Body of pancreas (tissue), 4 donors: ENCODE results near the gene SCO2. TPM values are rescaled to one million over a fixed set of nuclear protein-coding genes. Genes with fewer than 3 reads are reported as not detected.

Experiments
- ATAC-seq: fragments of 150-250 bp; one replicate; pipeline ENCODE4 v1.9.1; 2016
- DNase-seq, 4 donors: peaks; one replicate each; pipeline ENCODE4 v3.0.0-alpha.2; 2019
- H3K27ac ChIP-seq, 4 donors: fragments of 200-600 bp; sonication (generic); 1 replicate in 3 of 4; 2 replicates in 1 of 4; pipeline versions ENCODE4 v1.5.1 to v1.6.1; 2016 to 2019; ENCODE audit warnings: mild to moderate bottlenecking in 1 of 4, mixed read lengths in 1 of 4, moderate library complexity in 1 of 4
- H3K27me3 ChIP-seq, 2 donors: fragments of 200-600 bp; sonication (generic); one replicate each; pipeline ENCODE4 v1.6.0; 2016; ENCODE audit warnings: mild to moderate bottlenecking in 1 of 2
- H3K36me3 ChIP-seq, 2 donors: fragments of 200-600 bp; sonication (generic); replicated peaks in 1 of 2; 2 replicates each; pipeline ENCODE4 v1.5.1; 2016; ENCODE audit warnings: low read depth in 2 of 2; ENCODE audit not compliant: insufficient read depth in 1 of 2
- H3K4me1 ChIP-seq: fragments of 200-600 bp; sonication (generic); one replicate; pipeline ENCODE4 v1.6.0; 2016
- H3K4me3 ChIP-seq, 2 donors: fragments of 200-600 bp; sonication (generic); 1 replicate in 1 of 2; 2 replicates in 1 of 2; pipeline ENCODE4 v1.5.1; 2016 to 2019
- H3K9me3 ChIP-seq, 3 donors: fragments of 200-600 bp; sonication (generic); 1 replicate in 2 of 3; 2 replicates in 1 of 3; pipeline ENCODE4 v1.5.1; 2016
- CTCF ChIP-seq, 7 experiments: fragments of 450-650 bp in 4 of 7; fragments of 200-600 bp in 3 of 7; sonication (generic) in 3 of 7; IDR thresholded peaks; one replicate each; pipeline ENCODE4 v1.5.1; 2016 to 2019; ENCODE audit warnings: antibody characterized with exemption in 7 of 7
- POLR2A ChIP-seq, 3 donors: fragments of 450-650 bp; IDR thresholded peaks; one replicate each; pipeline ENCODE4 v1.6.1; 2016; ENCODE audit warnings: antibody characterized with exemption in 3 of 3, mild to moderate bottlenecking in 2 of 3
- WGBS, 2 donors: methylation state at CpG; one replicate each; pipeline ENCODE4 v1.1.5; 2017; 5-methylcytosine and 5-hydroxymethylcytosine counted together
- intact Hi-C: fragments of 100-400 bp; cut with DNase I; formaldehyde crosslinking; loops from one replicate; pipeline ENCODE4 v1.15.1; 2023
- total RNA-seq, 2 donors: library from RNA; depleted of rRNA; stranded (reverse); fragments of >200 nt; gene quantifications; one replicate each; pipeline ENCODE4 v1.1.0, GENCODE V29; 2016

SCO2 gene
- total RNA-seq, 2 donors from 2014 or later: 1.6 TPM; not detected in 1

DNA sequence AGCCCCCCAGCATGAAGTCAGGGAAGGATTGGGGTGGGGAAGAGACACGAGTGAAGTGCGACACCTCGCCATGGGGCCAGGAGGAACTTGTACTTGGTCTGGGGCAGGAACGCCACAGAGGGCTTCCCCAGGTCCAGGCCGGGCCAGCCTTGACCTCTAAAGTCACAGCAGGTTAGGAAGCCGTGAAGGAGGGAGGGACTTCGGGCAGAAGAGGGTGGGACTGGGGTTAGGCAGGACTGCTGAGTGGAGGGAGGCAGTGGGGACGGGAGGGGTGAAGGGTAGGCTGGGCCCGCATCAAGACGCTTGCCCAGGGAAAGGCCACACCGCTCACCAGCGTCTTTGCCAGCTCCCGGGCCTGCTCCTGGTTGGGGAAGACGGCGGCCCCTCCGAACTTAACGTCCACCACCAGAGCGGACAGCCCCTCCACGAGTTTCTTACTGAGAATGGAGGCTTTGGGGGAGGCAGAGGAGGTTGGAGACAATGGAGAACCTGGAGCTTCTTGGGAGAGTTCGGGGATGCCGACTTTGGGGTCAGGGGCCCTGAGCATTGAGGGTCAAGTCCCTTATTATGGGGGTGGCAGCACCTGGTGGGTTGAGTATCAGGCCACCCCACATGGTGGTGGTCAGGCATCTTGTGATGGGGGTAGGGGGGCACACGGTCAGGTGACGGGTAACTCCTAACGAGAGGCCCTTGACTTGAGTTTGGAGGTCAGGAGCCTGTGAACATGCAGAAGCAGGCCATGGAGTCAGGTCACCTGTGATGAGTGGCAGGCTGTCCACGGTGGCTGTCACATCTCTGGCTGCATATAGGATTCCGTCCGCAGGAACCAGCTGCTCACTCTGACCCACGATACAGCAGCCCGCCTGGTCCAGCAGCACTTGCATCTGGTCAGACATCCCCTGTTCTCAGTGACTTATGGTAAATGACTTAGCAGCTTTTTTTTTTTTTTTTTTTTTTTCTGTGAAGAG is 1.7 kb upstream of the SCO2 start:
- peak in 1 of 4 donors; percentile 65 for DNase-seq
- H3K4me1 ChIP-seq: peaks cover 61% of the 10 kb centered on the region
- intact Hi-C loops: no loop called here
- H3K27me3 ChIP-seq: peaks cover 0 to 21% of the 10 kb centered on the region in 2 donors
- peaks cover 0 to 7% of the 10 kb centered on the region in 2 donors for H3K36me3 ChIP-seq
- no peak for ATAC-seq
- WGBS, 2 donors: 64 to 76% methylated on average over 28 to 29 of the region's 29 CpGs
- TF ChIP-seq POLR2A (IDR thresholded peaks at IDR 0.05) (peak in 1 of 3 donors; percentile 26), CTCF (IDR thresholded peaks at IDR 0.05) (no peak)
- H3K27ac ChIP-seq: peak overlapping the region; percentile 89 to 97 (median 92)
- H3K4me3 ChIP-seq: no peak overlapping the region
- no peaks in the 10 kb centered on the region for H3K9me3 ChIP-seq

DNA sequence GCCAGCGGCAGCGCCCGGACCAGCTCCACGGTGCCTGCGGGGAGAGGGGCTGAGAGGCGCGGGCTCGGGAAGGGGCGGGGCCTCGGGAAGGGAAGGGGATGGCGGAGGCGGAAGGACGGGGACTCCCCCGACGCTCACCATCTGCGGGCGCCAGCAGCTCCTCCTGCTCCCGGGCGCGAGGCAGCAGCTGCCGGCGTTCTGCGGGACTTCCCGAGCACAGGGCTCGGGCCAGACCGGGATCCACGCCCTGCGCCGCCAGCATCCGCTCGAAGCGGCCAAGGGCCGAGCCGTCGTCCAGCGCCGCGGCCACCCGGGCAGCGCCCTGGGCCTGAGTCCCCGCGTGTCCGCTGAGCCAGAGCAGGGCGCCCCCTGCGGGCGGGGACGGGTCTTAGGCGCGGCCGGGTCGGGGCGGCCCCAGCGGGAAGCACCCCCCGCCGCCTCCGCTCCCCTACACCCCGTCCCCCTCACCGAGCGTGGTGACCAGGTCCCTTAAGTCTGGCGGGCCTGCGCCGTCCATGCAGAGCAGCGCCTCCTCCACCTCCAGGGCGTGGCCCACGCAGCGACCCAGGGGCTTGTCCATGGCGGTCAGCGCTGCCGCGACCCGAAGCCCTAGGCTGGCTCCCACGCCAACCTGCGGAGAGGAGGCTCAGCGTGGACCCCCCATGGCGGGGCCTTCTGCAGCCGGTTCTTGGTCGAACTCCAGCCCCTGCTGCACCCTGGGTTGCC is 873 bp upstream of the SCO2 start:
- TF ChIP-seq CTCF (IDR thresholded peaks at IDR 0.05) (peak; percentile 27 to 57 (median 46)), POLR2A (IDR thresholded peaks at IDR 0.05) (peak in 1 of 3 donors; percentile 11)
- peak overlapping the region; percentile 38 to 59 for H3K4me3 ChIP-seq
- no peaks in the 10 kb centered on the region for H3K9me3 ChIP-seq
- WGBS, 2 donors: 2 to 3% methylated on average over 6 to 52 of the region's 77 CpGs
- peaks cover 52% of the 10 kb centered on the region for H3K4me1 ChIP-seq
- ATAC-seq (peak; percentile 49), DNase-seq (peak; percentile 79 to 85 (median 81))
- peaks cover 0 to 15% of the 10 kb centered on the region in 2 donors for H3K27me3 ChIP-seq
- intact Hi-C loops: no loop called here
- H3K27ac ChIP-seq: peak overlapping the region; percentile 89 to 97 (median 92)
- peaks cover 0 to 7% of the 10 kb centered on the region in 2 donors for H3K36me3 ChIP-seq

DNA sequence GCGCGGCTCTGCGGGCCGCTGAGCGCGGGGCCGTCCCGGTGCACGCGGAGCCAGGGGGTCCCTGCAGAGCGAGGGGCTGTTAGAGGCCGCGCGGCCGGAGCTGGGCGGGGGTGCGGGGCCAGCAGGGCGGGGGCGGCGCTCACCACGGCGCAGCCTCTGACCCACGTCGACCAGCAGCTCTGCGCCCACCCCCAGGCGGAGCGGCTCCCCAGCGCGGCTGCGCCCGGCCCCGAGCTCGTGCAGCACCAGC is 385 bp upstream of the SCO2 start:
- Histone ChIP-seq H3K9me3 (no peaks in the 10 kb centered on the region), H3K27ac (peak overlapping the region; percentile 89 to 97 (median 92)), H3K27me3 (peaks cover 0 to 11% of the 10 kb centered on the region in 2 donors), H3K4me3 (peak overlapping the region; percentile 38 to 59), H3K4me1 (peaks cover 47% of the 10 kb centered on the region), H3K36me3 (peaks cover 0 to 7% of the 10 kb centered on the region in 2 donors)
- no peak for DNase-seq
- no peak for ATAC-seq
- intact Hi-C loops: no loop called here
- TF ChIP-seq POLR2A (IDR thresholded peaks at IDR 0.05) (no peak), CTCF (IDR thresholded peaks at IDR 0.05) (no peak)
- WGBS, 2 donors: 0% methylated on average over 7 to 33 of the region's 33 CpGs

- peaks cover 36% of the 10 kb centered on the region for H3K4me1 ChIP-seq
- intact Hi-C loops: no loop called here
- TF ChIP-seq POLR2A (IDR thresholded peaks at IDR 0.05): no peak
- TF ChIP-seq CTCF (IDR thresholded peaks at IDR 0.05): no peak
- 5 to 11% methylated on average over 13 to 19 of the region's 19 CpGs for WGBS, 2 donors
- peak overlapping the region in 1 of 2 donors; percentile 59 for H3K4me3 ChIP-seq
- H3K36me3 ChIP-seq: peaks cover 0 to 7% of the 10 kb centered on the region in 2 donors
- no peak for DNase-seq
- peaks cover 0 to under 1% of the 10 kb centered on the region in 2 donors for H3K27me3 ChIP-seq
- no peak for ATAC-seq
- peak overlapping the region; percentile 89 to 97 (median 92) for H3K27ac ChIP-seq
- no peaks in the 10 kb centered on the region for H3K9me3 ChIP-seq
Measured at GRCh38 chr22:50524676-50525103, 708 bp downstream of the SCO2 start.
